HL-60 (cell line): Measurements from ENCODE around the gene ZC3H12D.

Experiments used
- POLR2AphosphoS5 ChIP-seq: IDR thresholded peaks from 2 replicates; pipeline ENCODE4 v1.6.1; 2012; ENCODE audit warnings: low read depth
- TF ChIP-seq, protein P1 (sequence below): IDR thresholded peaks from one replicate; pipeline ENCODE4 v1.5.1; 2011; ENCODE audit warnings: low read length, control low read depth, inconsistent platforms; ENCODE audit not compliant: insufficient read depth

DNA sequence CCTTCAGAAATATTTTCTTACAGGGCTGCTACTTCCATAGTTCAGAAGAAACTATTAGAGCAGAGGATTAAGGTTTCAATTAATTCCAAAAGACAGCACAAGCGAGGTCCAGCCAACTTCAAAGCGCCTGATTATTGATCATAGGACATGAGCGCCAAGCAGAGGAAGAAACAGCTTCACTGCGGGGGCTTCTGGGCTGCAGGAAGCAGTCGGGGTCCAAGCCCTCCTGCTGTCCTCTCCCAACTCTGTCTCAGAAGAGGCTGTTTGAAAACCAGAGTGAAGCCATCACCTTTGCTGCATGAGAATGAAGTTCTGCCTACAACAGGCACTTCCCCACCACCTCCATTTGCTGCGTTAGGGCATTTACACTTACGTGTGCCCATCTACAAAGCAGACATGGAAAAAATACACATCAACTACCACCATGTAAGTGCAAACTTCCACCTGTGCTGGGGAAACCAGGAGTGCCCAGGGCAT, 60.8 kb downstream of the ZC3H12D start:
- TF ChIP-seq POLR2AphosphoS5: no peak
- TF ChIP-seq, protein P1, sequence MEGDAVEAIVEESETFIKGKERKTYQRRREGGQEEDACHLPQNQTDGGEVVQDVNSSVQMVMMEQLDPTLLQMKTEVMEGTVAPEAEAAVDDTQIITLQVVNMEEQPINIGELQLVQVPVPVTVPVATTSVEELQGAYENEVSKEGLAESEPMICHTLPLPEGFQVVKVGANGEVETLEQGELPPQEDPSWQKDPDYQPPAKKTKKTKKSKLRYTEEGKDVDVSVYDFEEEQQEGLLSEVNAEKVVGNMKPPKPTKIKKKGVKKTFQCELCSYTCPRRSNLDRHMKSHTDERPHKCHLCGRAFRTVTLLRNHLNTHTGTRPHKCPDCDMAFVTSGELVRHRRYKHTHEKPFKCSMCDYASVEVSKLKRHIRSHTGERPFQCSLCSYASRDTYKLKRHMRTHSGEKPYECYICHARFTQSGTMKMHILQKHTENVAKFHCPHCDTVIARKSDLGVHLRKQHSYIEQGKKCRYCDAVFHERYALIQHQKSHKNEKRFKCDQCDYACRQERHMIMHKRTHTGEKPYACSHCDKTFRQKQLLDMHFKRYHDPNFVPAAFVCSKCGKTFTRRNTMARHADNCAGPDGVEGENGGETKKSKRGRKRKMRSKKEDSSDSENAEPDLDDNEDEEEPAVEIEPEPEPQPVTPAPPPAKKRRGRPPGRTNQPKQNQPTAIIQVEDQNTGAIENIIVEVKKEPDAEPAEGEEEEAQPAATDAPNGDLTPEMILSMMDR: no peak
